Activated CD4-positive, alpha-beta T cell treated with anti-CD3 and anti-CD28 coated beads, Interleukin-2, amount 50 U/mL, for 24 hours (primary cell): ENCODE data around the gene LRGUK.
"Not testable (repeated sequence)": the region's sequence is repeated elsewhere in the genome, so short reads cannot be mapped to it uniquely, and the experiment has no call there.

Experiments
- DNase-seq, 2 donors: peaks; one replicate each; pipeline ENCODE4 v3.0.0-alpha.2; 2020; ENCODE audit warnings: low read depth in 1 of 2, low spot score in 1 of 2

Gene LRGUK

DNA sequence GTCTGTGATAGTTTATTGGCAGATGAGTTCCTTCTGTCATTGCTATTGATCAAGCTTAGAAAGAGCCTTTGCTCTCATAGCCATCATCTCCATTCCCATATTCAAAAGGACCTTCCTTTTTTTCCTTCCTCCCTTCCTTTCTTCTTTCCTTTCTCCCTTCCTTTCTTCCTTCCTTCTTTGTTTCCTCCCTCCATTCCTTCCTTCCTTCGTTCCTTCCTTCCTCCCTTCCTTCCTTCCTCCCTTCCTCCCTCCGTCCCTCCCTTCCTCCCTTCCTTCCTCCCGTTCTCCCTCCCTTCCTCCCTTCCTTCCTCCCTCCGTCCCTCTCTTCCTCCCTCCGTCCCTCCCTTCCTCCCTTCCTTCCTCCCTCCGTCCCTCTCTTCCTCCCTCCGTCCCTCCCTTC, 104.2 kb downstream of the LRGUK start:
- not testable (repeated sequence) for DNase-seq

- no peak for DNase-seq
Measured at GRCh38 chr7:134234216-134234615, 107.1 kb downstream of the LRGUK start.

DNA sequence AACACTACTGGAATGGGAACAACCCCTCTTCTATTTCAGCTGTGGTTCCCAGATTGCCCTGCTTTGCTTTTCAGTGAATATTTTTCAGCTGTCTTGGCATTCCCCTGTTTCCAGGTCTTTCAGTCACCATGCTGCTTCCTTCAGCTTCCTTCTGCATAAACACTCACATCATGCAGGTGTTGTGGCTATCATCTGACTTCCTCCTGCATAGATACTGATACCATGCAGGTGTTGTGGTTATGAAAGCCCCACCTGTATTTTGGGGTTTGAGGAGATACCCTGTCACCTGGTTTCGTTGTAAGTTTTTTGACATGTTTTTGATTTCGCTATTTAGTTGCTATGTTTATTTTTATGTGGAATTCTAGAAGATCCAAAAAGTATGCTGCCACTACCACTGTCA, 118.1 kb downstream of the LRGUK start:
- DNase-seq: no peak

DNA sequence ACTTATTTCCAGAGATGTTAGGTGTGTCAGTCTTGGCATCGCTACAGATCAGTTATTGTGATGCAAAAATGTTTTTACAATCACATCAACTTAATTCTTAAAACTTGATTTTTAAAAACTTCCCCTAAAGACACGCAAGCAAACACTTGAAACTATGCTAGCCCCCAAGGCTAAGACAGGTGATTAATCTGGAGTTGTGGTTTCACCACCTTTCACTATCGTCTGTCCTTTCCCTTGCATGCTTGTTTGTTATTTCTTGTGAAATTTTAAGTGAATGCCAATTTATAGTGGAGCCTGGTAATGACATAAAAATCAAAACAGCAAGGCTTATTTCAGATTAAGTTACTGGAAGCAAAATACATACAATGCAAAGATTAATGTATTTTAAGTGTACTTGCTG, 119.2 kb downstream of the LRGUK start:
- no peak for DNase-seq

DNA sequence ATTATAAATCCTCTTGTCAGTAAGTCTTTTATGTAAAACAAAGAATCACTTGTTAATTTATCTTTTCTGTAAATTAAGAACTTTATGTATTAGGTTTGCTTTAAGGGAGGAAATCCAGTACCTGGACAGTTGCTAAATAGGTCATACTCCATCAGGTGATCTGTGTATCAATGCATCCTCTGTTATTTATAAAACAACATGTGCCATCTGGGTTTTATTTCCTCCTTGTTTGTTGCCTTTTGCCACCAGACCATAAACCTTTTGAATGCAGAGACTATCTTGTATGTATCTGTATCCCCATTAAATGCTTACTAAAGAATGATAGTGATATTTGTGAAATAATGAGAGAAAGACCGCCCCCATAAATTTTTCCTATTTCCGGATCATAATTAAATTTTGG, 119.6 kb downstream of the LRGUK start:
- DNase-seq: no peak

DNA sequence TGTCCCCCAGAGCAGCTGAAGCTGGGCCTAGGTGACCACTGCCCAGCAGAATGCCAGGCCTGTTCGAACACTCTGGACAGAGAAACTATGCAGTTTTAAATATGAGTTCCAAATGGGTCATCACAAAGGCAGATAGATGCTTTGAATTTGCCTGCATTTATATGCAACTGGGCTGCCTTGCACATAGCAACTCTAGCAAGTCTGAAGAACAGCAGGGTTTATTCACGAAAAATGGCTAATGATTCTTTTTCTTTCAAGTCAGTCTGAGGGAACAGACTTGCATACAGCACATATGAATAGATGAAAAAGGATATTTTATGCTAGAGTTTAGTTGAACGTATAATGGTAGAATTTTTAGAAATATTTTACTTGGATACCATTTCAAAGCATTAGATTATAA, 121.1 kb downstream of the LRGUK start:
- DNase-seq: no peak

DNA sequence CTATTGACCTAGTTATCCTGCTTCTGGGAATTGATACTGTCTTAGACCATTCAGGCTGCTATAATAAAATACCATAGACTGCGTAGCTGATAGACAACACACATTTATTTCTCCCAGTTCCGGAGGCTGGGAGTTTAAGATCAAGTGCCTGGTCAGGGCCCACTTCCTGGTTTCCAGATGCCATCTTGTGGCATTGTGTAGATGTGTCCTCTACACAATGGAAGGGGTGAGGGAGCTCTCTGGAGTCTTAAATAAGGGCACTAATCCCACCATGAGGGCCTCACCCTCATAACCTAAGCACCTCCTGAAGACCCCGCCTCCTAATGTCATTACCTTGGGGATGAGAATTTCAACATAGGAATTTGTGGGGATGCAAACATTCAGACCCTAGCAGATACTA, 127.2 kb downstream of the LRGUK start:
- DNase-seq: no peak

DNA sequence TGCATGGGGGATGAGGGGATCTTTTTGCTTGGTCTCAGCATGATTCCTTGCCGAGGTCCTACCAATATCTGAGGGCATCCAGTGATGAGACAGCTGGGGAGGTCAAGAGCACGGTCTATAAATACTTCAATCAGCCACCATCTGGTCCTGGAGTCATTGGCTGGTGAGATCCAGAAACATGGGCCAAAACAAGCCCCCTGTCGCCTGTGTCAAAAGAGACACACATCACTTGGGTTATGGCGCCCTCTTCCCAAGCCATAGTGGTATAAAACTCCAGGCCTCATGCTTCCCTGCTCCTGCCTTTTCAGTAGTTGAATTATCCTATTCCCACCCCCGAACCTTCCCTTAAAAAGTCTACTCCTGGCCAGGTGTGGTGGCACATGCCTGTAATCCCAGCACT, 128.7 kb downstream of the LRGUK start:
- DNase-seq: no peak

DNA sequence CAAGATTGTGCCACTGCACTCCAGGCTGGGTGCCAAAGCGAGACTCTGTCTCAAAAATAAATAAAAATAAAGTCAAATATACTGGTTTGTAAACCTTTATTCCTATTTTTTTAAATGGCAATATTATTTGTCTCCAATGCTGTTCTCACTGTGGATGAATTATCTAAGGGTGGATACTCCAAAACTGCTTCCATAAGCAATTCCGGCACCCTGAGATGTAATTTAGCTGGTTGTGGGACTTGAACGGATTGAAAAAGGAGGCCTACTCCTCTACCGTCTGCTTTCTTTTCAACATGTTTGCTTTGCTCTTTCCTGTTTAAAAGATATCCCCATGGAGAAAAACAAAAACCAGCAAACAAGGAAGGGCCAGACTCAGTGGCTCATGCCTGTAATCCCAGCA, 135.2 kb downstream of the LRGUK start:
- no peak for DNase-seq

GRCh38 chr7:134276951-134277350, 149.8 kb downstream of the LRGUK start:
- DNase-seq: no peak

GRCh38 chr7:134278502-134279153, 151.5 kb downstream of the LRGUK start:
- no peak for DNase-seq

GRCh38 chr7:134279336-134279735, 152.2 kb downstream of the LRGUK start:
- no peak for DNase-seq

GRCh38 chr7:134279898-134280297, 152.8 kb downstream of the LRGUK start:
- DNase-seq: no peak

- no peak for DNase-seq
Measured at GRCh38 chr7:134280508-134280907, 153.4 kb downstream of the LRGUK start.

GRCh38 chr7:134284011-134284410, 156.9 kb downstream of the LRGUK start:
- no peak for DNase-seq

DNA sequence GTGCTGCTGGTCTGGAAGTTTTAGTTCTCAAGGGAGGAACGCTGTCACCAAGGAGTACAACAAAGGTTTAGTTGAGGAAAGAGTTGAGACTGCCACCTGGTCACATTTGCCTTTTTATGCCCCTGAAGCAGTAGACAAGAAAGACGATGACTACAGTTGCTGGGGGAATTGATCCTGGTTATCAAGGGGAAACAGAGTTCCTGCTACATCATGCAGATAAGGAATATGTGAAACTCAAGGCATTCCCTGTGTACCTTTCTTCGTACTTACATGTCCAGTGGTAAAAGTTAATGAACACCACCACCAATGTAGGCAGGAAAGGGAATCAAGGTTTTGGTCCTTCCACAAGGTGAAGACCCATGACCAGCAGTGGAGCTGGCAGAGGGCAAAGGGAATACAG, 157.8 kb downstream of the LRGUK start:
- DNase-seq: no peak

DNA sequence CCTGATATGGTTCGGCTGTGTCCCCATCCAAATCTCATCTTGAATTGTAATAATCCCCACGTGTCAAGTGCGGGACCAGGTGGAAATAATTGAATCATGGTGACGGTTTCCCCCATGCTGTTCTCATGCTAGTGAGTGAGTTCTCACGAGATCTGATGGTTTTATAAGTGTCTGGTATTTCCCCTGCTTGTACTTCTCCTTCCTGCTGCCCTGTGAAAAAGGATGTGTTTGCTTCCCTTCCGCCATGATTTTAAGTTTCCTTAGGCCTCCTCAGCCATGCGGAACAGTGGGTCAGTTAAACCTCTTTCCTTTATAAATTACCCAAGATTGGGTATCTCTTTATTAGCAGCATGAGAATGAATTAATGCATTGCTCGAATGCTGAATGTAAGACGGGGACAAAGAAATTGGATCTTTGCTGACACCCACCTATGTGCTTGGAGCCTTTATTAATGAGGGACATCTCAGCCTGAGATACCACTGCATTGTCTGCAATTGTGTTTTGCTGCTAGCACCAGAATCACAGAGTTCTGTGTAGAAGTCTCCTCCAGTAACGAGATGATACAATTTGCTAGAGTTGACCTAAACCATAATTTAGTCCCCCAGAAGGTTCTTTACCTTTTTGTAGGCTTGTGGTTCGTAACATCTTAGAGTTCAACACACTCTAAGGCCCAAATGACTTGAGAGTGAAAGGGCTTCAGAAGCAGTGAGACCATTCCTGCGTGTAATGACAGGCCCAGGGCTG, 160.9 kb downstream of the LRGUK start:
- no peak for DNase-seq

- no peak for DNase-seq
Measured at GRCh38 chr7:134289423-134289822, 162.3 kb downstream of the LRGUK start.

GRCh38 chr7:134289841-134290240, 162.7 kb downstream of the LRGUK start:
- no peak for DNase-seq

GRCh38 chr7:134290286-134290685, 163.1 kb downstream of the LRGUK start:
- DNase-seq: no peak

DNA sequence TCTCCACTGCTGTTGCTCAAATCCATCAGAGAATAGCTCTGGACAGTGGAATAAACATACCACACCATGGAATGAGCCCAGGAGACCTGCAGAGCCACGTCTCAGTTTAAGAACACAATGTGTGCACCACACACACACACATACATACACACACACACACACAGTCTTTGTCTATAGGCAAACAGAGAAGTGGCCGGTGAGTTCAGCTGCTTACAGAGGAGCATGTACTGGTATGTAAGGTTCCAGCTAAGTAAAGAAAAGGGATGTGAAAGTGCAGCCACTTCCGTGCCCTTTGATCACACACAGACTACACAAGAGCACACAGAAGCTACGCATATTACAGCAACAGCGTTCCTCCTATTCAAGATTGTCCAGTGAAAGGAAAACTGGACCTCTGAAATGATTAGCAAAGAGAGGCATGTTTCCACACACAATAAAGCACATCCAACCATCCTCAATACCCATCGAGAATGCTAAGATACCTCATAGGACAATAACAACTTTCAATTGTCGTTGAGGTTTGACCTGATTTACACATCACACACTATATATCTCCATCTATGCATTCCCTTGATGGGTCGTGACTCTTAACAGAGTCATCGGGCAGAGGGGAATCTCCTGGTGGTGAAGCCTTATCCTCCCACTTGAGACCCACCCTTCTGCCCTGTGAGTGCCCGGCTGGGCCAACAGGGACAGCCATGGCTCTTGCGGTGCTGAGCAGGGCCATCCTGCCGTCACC, 166.0 kb downstream of the LRGUK start:
- no peak for DNase-seq

GRCh38 chr7:134295982-134296381, 168.8 kb downstream of the LRGUK start:
- not testable (repeated sequence) for DNase-seq
